ENCODE measurements around the gene ZNF862.

ZNF862 gene

DNA sequence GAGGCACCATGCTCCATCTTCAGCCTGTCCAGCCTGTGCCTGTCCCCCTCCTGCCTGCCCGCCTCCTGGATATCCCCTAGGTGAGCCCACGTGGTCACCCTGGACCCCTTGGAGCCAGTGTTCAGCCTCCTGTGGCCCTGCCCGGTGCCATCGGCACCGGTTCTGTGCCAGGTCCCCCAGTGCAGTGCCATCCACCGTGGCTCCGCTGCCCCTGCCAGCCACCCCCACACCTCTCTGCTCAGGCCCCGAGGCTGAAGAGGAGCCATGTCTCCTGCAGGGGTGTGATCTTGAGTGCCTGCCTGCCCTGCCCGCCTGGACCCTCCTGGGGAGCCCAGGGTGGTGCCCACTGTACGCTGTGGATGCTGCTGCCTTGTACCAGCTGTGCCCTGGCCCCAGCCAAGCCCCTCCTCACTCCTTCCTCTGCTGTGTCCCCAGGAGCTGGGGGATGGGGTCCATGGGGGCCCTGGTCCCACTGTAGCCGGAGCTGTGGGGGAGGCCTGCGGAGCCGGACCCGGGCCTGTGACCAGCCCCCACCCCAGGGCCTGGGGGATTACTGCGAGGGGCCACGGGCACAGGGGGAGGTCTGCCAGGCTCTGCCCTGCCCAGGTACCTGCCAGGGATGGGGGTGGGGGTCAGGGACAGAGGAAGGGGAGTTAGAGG lies 26.2 kb upstream of the ZNF862 start:
- no peak for DNase-seq

DNA sequence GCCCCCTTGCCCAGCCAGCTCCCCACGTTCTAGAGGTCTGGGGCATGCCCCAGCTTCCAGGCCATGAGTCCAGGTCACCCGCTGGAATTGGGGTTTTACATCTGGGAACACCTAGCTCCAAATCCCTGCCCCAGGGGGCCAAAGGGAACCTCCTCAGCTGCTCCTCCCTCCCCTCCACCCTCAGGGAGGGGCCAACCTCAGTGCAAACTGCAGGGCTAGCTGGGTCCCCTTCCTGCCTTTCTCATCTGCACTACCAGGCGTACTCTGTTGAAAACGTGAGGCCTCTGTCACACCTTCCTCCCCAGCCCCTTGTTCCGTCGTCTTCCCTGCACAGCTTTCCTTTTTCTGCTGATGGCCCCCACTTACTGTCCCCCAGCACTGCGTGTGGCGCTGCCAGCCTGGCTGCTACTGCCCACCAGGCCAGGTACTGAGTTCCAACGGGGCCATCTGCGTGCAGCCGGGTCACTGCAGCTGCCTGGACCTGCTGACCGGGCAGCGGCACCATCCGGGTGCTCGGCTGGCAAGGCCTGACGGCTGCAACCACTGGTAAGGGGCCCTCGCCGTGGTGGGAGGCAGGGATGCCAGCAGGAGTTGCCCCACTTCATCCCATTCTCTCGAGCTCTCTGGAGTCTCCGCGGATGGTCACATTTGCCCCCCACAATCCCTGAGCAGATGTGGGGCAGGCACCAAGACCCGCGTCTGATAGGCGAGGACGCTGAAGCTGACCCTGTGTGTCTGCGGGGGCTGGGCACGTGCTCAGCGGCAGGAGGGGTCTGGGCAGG lies 24.7 kb upstream of the ZNF862 start:
- DNase-seq: no peak

GRCh38 chr7:149814494-149814893 lies 23.7 kb upstream of the ZNF862 start:
- DNase-seq: no peak

- no peak for DNase-seq
These were observed 23.1 kb upstream of the ZNF862 start for GRCh38 chr7:149815121-149815520.

DNA sequence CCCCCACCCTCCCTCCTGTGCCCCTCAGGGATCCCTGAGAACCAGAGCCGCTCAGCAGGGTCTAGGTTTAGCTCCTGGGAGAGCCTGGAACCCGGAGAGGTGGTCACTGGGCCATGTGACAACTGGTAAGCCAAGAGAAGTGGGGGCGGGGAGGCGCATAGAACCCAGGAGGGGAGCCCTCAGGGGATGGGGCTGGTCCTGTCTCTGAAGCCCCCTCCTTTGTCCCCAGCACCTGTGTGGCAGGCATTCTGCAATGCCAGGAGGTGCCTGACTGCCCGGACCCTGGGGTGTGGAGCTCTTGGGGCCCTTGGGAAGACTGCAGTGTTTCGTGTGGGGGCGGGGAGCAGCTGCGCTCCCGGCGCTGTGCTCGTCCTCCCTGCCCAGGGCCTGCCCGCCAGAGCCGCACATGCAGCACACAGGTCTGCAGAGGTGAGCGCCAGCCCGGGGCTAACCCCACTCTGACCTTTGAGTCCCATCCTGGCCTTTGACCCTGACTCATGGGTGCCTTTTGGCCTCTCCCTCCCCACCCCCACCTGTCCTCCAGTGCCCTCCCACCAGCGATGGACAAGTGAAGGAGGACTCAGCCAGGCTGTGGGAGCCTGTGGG lies 22.4 kb upstream of the ZNF862 start:
- no peak for DNase-seq

DNA sequence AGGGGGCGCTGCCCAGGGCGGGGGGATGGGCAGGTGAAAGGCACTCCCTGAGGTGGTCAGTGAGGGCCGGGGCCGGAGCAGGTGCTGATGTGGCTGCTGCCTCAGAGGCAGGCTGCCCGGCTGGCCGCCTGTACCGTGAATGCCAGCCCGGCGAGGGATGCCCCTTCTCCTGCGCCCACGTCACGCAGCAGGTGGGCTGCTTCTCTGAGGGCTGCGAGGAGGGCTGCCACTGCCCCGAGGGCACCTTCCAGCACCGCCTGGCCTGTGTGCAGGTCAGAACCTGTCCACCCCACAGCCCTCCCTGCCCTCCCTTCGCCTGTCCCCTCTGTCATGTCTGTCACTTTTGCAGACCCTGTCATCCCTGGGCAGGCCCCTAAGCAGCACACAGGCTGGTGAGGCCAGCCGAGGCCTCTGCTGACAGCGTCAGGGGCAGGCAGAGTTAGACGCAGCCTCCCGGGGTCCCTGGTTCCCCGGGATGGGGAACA lies 21.9 kb upstream of the ZNF862 start:
- DNase-seq: no peak

- DNase-seq: no peak
These were observed 21.4 kb upstream of the ZNF862 start for GRCh38 chr7:149816794-149817193.

DNA sequence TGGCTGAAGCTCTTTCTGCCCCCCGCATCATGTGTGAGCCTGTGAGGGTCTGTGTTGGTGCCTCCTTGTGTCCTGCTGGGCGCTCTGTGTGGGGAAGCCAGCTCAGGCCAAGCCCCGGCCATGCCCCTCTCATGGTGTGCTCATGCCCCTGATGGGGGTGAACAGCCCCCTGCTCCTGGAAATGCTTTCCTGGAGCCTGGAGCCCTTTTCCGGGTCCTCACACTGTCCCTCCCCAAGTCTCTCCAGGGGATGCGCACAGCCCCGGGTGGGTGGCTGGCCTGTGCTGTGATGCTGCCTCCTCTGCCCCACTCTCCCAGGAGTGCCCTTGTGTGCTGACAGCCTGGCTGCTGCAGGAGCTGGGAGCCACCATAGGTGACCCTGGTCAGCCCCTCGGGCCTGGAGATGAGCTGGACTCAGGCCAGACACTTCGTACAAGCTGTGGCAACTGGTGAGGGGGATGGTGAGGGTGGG lies 20.8 kb upstream of the ZNF862 start:
- DNase-seq: no peak

GRCh38 chr7:149817836-149818535 lies 20.2 kb upstream of the ZNF862 start:
- DNase-seq: no peak

GRCh38 chr7:149818536-149818840 lies 19.7 kb upstream of the ZNF862 start:
- no peak for DNase-seq

- DNase-seq: no peak
These were observed 18.8 kb upstream of the ZNF862 start for GRCh38 chr7:149819141-149819960.

DNA sequence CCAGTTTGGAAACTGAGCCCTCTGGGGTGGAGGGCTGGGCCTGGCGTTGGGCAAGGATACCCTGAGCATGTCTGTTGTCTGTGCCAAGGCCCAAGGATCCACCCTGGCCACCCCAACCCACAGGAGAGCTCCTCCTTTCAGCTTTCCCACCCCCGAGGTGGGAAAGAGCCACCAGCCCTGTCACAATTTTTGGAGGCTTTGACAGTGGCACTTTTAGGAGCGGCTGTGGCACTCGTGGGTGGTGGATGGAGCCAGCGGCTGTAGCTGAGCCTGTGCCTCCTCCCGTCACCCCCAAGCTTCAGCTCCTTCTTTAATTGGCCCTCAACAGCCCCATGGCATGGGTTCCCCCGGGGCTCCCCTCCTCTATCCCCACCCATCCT lies 18.2 kb upstream of the ZNF862 start:
- no peak for DNase-seq

DNA sequence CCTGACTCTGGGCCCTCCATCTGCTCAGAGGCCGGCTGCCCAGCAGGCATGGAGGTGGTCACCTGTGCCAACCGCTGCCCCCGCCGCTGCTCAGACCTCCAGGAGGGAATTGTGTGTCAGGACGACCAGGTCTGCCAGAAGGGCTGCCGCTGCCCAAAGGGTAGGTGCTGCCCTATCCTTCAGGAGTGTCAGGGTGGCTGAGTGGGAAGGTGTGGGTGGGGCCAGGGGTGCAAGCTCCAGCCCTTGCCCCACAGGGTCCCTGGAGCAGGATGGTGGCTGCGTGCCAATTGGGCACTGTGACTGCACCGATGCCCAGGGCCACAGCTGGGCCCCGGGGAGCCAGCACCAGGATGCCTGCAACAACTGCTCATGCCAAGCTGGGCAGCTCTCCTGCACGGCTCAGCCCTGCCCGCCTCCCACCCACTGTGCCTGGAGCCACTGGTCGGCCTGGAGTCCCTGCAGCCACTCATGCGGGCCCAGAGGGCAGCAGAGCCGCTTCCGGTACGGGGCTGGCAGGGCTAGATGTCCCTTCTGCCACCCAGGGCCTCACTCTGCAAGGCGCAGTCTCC lies 17.5 kb upstream of the ZNF862 start:
- no peak for DNase-seq

DNA sequence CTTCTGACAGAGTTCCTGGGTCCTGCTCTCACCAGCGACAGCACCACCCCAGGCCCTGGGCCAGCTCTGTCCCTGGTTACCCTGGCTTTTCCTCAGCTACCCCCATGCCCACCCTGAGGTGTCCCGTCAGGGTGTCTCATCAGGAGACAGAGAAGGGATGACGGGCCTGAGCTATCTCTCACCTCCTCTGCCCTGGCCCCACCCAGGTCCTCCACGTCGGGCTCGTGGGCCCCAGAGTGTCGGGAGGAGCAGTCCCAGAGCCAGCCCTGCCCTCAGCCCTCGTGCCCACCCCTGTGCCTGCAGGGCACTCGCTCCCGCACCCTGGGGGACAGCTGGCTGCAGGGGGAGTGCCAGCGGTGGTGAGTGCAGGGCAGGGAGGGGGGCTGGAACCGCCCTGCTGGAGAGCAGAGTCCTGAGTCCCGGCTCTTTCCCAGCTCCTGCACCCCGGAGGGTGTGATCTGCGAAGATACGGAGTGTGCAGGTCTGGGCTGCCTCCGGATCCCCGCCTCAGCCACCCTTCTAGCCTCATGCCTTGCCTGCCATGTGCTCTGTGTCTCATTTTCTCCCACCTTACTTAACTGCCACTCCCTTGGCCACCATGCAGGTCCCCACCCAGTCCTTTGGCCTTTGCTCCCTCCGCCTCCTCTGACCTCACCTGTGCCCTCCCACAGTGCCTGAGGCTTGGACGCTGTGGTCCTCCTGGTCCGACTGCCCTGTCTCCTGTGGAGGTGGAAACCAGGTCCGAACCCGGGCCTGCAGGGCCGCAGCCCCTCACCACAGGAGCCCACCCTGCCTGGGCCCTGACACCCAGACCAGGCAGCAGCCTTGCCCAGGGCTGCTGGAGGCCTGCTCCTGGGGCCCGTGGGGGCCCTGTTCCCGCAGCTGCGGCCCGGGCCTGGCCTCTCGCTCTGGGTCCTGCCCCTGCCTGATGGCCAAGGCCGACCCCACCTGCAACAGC lies 16.7 kb upstream of the ZNF862 start:
- no peak for DNase-seq

DNA sequence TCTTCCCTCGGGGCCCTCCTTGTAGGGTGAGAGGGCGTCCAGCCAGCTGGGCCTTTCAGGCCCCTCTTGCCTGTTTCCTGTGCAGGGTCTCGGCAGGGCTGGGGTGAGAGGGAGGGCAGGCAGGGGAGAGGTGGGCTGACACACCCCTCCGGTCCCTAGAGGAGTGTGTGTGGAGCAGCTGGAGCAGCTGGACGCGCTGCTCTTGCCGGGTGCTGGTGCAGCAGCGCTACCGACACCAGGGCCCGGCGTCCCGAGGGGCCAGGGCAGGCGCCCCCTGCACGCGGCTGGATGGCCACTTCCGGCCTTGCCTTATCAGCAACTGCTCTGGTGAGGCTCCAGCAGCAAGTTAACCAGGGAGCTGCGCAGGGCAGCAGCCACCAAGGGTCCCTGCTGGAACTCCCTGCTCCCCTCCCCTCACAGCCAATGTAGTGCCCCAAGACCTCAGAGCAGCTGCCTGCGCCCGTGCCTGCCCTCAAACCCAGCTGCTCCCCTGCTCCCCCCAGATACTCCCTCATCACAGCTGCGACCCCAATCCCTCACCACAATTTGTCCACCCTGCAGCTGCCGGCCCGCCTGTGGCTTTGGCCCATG lies 15.7 kb upstream of the ZNF862 start:
- no peak for DNase-seq

GRCh38 chr7:149823191-149823630 lies 15.0 kb upstream of the ZNF862 start:
- DNase-seq: no peak

DNA sequence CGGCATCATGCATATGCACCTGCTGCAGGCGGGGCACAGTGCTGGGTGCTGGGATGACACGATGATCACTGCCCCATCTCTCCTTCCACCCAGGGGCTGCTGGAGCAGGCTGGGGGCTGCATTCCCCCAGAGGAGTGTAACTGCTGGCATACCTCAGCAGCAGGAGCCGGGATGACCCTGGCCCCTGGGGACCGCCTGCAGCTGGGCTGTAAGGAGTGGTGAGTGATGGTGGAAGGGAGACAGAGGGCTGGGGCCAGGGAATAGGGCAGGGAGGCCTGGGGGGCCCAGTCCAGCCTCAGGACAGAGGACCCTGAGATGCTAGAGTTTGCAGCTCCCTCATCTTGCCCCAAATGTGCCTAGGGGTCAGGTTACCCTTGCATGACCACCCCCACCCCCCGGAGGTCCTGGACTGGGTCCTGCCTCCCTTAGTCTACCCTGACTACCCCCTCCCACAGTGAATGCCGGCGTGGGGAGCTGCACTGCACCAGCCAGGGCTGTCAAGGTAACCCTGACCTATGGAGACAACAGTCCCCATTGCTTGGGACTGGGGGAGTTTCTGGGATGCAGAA lies 14.5 kb upstream of the ZNF862 start:
- no peak for DNase-seq

DNA sequence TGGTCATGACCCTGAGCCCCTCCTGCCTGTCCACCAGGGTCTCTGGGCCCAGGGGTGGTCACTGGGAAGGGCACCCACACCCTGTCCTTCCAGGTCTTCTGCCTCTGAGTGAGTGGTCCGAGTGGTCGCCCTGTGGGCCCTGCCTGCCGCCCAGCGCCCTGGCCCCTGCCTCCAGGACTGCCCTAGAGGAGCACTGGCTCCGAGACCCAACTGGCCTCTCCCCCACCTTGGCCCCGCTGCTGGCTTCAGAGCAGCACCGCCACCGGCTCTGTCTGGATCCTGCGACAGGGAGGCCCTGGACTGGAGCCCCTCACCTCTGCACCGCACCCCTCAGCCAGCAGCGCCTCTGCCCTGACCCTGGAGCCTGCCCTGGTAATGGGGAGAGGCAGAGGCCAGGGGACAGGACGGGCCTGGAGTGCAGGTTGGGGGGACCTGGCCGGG lies 13.9 kb upstream of the ZNF862 start:
- no peak for DNase-seq

DNA sequence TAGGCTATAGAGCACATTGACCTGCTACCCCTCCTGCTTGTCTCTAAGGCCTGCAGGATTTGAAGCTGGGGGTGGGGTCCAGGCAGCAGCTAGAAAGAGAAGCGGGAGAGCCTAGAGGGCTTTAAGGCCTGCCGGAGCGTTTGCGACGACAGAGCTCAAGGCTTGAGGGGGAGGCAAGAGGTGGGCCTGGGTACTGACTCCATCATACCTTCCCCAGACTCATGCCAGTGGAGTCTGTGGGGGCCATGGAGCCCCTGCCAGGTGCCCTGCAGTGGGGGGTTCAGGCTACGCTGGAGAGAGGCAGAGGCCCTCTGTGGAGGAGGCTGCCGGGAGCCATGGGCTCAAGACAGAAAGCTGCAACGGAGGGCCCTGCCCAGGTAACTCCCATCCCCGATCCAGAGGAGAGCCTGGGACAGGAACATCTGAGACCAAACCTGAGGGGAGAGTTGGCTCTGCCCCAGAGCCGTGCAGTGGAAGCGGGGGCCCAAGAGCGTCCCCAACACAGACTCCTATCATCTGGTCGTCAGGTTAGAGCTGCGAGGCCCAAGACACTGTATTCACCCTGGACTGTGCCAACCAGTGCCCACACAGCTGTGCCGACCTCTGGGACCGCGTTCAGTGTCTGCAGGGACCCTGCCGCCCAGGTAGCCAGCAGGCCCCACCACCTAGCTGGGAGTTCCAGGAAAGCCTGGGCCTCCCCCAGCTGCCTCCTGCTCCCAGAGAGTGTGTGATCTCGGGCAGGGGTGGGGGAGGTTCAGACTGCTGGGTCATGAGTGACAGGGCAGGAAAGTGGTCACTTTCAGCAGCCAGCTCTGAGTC lies 13.2 kb upstream of the ZNF862 start:
- no peak for DNase-seq
